GM18870 (cell line): ENCODE data around the gene LARGE1.

ENCODE experiments used
- ATAC-seq: cut with Tn5 transposase; IDR thresholded peaks from one replicate; pipeline ENCODE4 v1.9.1; 2021; ENCODE audit warnings: moderate library complexity; ENCODE audit not compliant: unreplicated experiment

LARGE1 gene

DNA sequence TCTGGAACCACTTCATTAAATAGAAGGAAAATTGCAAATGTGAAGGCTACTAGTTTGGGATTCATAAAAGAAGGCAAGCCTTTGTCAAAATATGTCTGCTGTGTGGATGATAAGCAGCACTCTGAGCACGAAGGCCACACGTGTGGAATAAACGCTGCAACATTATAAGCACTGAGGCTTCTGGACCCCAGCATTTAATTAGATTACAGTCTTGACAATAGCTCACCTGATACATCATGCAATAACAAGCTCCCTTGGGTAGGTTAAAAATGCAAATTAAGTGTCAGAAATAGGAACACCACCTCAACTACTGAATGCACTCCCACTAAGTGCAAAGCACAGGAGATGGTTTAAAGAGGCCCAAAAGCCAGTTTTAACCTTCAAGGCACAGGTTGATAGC is 179.3 kb downstream of the LARGE1 start:
- no peak for ATAC-seq

DNA sequence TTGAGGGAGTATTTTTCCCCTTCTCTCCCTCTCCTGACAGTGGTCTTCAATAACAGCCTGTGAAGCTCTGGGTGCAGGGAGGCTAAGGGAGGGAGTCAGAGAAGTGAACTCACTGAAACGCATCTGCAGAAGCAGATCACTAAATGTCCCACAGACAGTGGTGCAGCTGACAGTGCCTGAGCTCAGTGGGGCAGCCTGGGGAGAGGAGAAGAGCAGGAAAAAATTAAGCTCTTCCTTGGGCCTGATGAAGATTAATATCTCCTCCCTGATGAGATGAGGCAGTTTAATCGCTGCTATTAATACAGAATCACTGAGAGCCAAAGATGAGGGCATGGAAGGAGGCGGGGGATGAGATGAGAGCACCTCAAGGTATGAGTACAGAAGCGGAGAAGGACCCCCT is 180.8 kb downstream of the LARGE1 start:
- no peak for ATAC-seq

DNA sequence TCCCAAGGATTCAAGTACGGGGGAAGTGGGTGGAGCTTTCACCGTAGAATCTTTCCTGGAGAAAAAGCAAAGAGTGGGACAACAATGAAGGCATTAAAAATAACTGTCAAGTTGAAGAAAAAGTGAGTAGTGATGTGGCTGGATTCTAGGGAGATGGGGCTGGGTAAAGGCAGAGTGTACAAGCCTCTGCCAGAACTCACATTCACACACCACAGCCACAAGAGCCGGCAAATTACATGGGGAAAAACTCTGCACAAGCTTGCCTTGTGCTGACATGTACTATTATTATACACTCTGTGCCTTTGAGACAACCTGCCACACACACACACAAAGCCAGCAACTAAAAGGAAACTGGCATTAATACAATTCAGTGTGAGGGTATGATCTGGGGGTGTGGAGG is 182.6 kb downstream of the LARGE1 start:
- no peak for ATAC-seq

DNA sequence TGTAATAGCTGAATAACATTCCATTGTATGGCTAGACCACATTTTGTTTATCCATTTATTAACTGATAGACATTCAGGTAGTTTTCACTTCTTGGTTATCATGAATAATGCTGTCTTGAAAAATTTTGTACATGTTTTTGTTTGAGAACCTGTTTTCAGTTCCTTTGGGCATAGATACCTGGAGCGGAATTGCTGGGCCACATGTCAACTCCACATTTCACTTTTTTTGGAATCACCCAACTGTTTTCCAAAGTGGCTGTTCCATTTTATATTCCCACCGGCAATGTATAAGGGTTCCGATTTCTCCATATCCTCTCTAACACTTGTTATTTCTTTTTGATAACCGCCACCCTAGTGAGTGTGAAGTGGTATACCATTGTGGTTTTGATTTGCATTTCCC is 184.3 kb downstream of the LARGE1 start:
- no peak for ATAC-seq

DNA sequence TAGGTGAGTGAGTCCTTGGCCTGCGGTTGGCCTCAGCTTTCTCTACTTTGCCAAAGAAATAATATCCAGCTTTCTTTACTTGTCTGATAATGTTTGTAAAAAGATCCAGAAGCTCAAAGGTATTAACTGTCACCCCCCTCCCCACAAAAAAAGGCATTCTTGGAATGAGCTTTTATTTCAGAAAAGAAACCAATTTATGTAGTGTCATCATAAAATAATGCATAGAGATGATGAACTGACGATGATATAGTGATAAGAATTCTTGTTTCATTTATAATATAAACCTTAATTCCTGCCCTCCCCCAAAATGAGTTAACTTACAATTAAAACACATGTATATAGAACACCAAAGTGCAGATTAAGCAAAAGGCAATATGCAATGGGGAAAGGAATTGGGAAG is 191.4 kb downstream of the LARGE1 start:
- no peak for ATAC-seq

DNA sequence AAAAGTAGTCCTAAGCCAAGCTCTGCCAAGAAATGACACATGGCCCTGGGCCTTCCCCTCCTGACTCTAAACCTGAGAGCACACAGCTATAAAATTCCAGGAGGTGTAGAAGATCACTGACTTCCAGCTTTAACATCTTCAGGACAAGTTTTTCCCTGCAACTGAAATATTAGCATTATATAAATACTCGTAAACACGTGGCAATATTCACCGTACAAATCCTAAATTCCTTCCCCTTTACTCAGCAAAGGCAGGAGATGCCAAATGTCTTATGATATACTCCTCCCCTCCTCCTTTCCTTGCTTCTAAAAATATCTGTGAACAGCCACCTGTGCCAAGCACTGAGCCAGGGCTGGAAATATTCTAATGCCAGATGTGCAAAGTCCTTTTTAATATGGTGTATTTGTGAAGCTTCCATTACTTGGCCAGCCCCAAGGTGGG is 194.0 kb downstream of the LARGE1 start:
- ATAC-seq, result no peak

DNA sequence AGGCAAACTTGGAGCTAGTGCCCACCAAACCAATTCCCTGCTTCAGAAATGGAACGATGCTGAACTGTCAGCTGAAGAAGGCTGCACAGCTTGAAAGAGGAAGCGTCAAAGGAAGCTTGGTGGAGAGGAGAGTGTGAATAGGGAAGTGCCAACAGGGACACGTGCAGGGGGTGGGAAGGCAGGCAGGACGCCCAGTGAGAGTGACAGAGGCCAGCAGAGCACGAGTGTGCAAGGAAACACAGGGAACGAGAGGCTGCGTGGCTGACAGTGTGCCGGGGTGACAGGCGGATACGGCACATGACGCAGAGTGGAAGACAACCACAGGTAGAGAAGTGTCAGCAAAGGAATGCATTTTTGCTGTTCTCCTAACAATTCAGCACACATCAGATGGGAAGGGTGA is 196.4 kb downstream of the LARGE1 start:
- no peak for ATAC-seq

DNA sequence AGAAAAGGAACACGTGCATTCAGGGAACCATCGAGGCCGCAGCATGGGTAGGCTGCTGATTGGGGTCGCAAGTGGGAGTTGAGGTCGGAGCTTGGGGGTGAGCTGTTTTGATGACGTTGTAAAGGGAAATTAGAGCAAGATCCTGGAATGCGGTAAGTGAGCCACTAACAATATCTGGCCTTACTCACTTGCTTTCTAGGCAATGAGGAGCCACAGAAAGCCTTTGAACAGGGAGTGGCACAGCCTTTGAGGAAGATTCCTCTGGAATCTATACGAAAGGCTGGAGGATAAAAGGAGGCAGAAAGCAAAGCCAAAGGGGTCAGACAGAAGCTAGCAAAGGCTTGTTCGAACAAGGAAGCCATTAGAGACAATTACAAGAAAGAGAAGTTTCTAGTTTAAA is 197.5 kb downstream of the LARGE1 start:
- ATAC-seq, result no peak

DNA sequence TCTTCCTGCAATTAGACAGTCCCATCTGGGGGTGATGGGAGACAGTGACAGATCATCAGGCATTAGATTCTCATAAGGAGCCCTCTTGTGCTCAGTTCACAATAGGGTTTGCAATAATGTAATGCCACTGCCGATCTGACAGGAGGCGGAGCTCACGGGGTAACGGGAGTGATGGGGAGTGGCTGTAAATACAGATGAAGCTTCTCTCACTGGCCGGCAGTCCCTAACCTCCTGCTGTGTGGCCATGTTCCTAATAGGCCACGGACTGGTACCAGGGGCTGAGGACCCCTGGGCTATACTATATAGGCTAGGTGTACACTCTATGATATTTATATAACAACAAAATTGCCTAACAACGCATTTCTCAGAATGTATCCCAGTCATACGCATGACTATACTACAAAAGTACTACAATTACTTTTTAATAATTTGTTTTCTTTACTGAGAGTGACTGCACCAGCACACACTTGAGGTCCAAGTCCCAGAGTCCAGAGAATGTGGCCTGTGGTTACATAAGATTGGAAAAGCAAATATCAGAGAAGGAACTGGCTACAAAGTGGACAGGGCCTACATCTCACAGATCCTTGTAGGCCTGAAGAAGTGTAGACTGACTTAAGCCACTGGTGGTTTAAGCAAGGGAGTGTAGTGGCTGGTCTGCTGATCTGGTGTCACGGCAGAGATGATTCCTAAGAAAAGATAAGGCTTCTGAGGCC is 200.0 kb downstream of the LARGE1 start:
- ATAC-seq, result no peak

DNA sequence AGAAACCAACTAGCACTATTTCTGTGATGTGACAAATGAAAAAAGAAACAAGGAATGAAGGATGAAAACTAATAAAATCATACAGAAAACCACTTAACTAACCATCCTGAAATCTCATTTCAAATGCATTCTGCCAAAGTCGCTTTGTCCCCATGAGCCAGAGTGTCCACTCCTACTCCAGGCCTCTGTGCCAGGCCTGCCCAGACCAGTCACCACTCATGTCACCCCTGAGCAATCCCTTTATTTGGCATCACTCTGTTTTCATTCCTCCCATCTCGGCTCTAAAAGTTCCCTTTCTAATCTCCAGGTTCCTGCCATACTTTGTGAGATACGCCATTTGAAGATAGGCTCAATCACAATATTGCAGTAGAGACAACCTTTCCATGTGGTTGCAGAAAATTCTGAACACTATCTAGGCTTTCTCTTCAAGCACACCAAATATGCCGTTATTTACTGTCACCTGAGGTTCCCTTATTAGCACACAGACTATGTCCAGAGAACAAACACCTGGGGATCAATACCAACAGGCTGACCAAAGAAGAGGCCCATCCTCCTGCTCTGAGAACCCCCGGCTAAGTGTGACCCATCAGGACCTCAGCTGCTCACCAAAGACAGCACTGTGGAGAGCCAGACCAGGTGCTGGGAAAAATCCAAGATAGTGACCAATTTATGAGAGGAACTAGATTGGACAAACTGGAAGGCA is 202.4 kb downstream of the LARGE1 start:
- no peak for ATAC-seq

DNA sequence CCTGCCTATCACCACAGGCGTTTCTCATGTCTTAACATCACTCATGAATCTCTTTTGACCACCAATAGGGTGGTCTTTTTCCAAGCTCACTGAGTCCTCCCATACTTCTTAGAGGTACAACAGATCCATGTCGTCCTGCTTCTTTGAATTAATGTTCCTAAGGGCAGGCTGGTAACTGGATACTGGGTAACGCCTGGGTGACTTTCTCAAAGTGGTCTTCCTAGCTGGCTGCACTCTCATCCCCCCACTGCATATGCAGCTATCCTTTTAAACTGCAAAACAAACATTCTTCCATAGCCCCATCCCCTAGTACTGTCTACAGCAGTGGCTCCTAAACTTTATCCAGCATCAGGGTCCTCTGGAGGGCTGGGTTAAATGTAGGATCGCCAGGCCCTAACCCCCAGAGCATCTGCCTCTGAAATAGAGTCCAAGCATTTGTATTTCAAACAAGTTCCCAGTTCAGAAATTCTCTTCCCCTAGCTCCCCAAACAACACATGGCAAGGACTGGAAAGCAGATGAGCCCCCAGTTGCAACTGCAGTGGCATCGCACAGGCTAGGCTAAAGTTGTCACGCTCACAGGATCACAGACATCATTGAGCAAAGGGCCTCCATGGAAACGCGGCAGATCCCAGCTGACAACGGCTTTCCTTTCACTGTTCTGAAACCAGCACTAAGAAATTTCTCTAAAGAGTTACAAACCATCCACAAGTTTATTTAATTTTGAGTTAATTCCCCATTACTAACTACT is 204.9 kb downstream of the LARGE1 start:
- ATAC-seq, result no peak

DNA sequence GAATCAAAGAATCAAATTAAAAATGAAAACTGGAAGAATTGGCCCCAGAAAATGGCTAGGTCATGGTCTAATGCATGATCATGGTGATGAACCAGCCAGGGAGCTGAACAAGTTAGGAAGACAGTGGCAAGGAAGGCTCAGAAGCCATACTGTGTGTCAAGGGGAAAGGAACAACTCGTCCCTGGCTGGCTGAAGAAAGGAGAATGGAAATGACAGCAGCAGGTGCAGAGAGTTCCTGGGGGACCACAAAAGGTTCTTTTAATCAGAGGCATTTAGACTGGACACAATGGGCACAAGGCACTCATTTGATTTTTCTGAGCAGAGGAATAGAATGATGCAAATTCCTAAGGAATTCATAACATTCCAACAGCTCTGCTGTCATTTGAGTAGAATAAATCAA is 209.9 kb downstream of the LARGE1 start:
- no peak for ATAC-seq

DNA sequence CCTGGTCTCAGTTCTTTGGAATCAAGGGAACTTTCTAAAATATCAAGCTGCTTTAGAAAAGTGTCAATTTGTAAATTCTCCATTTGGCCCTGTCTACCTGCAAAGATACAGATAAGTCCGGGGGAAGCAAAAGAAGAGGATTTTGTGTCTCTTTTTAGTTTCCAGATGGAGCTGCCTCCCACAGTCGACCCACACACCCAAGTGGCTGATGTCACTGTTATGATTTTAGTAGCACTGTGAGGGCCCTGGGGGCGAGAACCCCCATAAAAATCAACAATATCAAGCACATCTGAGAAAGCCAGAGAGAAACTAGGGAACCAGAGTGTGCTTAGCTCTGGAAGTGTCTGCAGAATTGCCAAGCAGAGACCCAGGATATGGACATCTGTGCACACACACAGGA is 212.7 kb downstream of the LARGE1 start:
- ATAC-seq, result no peak

DNA sequence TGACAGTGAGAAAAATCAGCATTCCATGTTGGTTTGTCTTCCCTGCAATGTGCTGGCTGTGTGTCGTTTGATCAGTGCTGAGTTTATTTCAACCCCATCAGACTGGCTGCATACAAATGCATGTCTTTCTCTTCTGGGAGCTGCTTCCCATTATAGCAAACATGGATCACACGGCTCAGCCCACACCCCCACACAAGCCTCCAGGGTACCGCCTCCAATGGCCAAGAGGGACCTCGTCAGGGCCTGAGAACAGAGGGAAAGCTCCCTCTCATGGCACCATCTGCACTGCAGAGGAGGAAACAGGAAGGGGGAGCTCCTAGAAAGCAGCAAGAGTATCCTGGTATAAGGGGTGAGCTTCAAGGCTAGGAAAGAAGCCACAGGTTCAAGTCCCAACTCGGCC is 214.2 kb downstream of the LARGE1 start:
- ATAC-seq, result no peak

DNA sequence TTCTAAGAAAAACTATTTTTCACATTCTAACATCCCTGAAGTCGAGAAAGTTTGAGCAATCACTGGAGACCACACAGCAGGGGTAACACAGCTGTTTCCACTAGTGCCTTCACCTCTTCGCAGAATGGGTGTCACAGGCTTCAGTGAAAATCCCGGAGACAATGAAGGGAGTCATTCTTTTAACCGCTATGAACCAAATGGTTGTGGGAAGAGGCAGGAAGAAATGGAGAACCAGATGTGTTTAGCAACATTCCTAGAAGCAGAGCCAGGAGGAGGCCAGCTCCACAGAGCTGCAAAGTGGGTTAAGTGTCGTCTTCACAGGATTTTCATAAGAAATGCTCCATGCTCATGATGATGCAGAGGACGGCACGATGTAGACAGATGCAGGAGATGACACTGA is 221.1 kb downstream of the LARGE1 start:
- no peak for ATAC-seq

DNA sequence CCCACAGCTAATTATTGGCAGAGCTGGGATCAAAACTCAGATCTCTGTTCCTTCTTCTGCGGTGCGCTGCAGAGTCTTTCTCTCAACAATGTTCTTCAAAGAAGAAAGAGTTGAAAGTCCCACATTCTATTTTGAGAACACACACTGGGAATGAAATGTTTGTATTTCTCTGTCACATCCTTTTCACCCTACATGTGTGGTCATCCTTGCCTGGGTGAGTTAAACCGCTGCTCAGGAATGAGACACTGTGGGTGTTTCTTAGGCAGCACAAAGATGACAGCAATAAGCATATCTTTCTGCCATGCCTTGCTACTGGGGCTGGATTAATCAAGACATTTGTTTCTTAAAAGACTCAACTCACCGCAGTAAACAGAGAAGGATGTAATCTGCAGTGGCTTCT is 222.6 kb downstream of the LARGE1 start:
- no peak for ATAC-seq

DNA sequence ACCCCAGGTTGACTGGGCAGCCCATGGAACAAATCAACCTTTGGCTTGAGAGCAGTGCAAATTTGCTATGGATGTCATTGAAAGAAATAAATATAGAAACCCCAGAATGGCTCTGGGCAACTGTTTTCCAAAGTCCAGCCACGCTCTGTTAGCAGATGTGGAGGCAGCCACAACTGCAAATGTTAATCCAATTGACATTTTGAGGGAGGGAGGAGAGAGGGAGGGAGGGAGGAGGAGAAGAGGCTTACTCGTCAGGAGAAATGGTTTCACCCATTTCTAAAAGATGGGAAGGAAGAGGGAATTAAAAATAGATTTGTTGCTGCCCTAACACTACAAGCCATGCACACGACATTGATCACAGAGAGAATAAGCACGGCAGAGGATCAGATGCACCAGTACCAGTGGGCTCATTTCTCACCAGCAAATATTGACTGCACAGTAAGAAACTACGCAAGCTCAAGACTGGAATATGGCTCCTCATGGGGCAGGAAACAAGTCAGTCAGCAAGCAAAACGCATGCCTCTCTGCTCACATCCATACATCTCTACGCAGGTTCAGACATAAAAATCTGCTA is 229.1 kb downstream of the LARGE1 start:
- ATAC-seq, result no peak

DNA sequence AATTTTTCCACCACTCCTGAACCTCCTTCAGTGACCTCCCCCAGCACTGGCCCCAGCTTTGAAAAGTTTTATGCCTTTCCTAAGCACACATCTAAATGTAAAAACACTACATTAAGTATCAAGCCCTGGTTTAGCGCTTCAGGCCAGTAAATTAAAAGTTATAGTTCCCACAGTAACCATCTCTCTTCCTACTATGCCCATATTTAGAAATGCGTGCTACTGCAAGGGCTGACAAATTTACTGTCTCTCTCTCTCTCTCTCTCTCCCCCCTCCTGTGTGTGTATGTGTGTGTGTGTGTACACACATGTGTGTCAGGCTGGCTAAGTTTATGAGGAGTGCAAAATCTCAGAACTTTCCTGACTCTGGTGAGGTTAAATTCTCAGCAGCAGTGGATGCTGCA is 231.4 kb downstream of the LARGE1 start:
- no peak for ATAC-seq

DNA sequence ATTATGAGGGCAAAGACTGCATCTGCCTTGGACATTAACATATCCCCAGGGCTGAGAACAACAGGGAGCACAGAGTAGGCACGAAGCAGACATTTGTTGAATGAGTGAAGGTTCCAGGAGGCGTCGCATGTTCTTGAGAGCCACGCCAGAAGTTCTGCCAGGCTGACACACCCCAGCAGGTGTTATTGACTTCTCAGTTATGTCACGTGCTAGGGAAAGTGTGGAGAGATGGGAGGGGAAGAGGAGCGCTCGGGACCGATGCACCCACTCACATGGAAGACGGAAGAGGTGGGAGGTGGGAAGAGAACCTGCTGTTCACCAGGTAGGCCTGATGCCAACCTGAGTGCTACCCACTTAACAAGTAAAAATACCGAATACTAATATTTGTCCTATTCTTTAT is 232.8 kb downstream of the LARGE1 start:
- no peak for ATAC-seq

DNA sequence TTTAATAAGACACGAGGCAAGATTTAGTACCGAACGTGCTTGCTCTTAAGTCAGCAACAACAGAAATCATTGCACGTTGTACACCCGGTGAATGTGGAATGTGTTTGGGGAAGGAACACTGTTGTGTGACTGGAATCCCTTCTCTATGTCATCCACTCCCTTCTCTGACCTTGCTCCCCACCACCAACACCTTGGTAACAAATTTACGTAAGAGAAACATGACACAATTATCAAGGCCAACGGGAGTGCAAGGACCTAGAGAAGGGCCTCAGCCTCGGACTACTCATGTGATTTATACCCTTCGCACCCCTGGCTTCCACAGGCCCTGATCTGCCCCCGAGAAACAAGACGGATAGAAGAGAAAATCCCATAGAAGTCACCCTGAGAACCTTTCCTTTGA is 236.2 kb downstream of the LARGE1 start:
- ATAC-seq, result no peak

DNA sequence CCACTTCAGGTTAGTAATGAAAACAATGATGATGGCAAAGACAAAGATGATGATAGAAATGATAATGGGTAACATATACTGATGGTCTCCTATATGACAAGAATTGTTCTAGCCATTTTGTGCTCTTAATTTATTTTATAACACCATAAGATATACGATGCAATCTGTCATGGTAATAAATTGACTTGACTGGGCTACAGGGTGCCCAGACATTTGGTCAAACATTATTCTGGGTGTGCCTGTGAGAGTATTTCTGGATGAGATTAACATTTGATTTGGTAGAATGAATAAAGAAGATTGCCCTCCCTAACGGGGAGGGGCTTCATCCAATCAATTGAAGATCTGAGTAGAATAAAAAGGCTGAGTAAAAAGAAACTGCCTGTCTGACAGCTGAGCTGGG is 237.3 kb downstream of the LARGE1 start:
- ATAC-seq, result no peak

DNA sequence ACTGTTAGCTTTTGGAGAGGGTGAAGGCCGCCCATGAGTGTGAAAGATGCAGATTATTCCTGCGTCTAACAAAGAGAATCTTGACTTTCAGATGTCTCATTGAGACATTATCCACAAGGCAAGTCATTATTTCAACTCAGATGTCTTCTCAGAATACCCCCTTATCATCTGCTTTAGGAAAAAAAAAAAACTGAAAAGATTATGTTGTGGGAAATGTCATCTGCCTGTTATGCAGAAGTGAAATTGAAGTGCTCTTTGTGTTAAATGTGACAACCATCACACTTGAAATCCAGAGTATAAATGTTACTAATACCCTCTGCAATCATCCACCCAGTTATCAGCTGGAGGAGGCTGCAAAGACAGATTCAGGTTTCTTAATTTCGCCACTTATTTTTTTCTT is 239.6 kb downstream of the LARGE1 start:
- no peak for ATAC-seq
